NCI-H1092 treated with DMSO at 0.1 percent for 48 hours (cell line): ENCODE results near the gene P2RY6.
"Not testable (repeated sequence)": the region's sequence is repeated elsewhere in the genome, so short reads cannot be mapped to it uniquely, and the experiment has no call there.

ENCODE experiments used
- DNase-seq: peaks from one replicate; lab custom pipeline; 2025; lab: John Stamatoyannopoulos, UW

The P2RY6 gene

DNA sequence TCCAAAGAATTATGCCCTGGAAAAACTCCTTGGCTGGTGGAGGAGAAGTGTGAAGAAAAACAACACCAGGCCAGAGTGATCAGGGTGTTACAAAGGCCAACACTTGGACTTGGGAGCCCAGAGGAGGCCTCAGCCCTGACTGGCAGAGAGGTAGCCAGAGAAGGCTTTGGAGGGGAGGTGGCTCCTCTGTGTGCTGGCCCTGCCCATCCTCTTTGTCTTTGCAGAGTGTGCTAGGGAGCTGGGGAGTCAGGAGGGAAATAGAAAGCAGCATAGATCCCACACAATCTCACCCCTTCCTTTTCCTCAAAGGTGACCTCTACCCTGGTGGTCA lies 12.0 kb upstream of the P2RY6 start:
- DNase-seq: no peak

DNA sequence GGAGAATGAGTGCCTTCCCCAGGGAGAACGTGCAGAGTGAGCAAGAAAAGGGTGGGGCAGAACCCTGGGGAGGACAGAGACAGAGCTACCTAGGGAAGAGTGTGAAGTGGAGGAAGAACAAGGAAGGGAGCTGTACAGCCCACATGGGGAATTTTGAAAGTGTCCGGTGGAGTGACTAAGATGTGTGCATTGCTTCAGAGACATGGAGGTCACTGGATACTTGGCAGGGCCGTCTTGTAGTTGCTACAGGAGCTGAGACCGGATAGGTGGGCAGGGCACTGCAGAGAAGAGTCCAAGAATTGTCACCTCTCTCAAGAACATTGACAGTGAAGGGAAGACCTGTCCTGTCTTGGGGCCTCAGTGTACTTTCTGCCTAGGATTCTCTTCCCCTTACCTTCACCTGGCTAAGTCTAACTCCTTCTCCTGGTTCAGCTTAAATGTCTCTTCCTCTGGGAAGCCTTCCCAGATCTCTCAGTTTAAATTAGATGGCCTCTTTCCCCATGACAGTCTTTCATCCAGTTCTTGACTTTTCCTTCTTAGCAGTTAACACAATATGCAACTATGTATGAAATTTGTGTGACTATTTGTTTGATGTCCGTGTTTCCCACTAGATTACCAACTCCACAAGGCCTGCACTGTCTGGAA lies 9.2 kb upstream of the P2RY6 start:
- no peak for DNase-seq

DNA sequence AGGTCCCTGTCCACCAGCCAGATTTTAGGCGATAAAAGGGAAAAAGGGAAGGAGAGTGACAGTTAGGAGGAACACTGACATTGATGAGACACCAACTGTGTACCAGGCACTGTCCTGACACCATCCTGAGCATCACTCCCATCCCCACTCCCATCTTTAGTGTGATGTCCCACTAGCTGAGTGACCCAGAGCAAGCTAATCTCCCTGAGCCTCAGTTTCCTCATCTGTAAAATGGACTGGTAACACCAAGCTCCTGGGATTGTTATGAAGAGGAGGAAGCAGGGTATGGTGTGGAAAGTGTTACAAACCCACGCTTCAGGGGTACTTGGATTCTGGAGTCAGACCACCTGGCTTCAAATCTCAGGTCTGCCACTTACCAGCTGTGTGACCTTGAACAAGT lies 8.5 kb upstream of the P2RY6 start:
- no peak for DNase-seq

DNA sequence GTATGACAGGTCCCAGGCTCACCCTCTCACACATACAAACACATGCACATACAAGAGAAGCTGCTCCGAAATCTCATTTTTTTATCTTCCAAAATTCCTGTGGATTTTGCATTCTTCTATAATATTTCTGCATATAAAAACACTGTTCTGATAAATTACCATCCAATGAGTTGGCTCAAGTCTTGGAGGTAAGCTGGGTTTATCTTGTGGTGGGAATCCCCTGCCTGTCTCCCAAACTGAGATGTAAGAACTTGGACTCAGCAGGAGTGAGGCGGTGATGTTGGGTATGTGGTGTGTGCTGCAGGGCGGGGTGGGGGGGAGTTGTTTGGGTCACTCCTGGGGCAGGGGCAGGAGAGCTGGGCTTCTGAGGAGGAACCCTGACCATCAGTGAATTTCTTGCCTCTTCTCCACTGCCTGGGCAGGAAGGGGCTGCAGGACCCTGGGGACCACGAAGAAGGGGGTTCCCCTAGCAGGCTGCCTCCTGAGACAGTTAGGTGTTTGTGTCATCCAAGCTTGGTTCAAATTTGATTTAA lies 6.8 kb upstream of the P2RY6 start:
- no peak for DNase-seq

DNA sequence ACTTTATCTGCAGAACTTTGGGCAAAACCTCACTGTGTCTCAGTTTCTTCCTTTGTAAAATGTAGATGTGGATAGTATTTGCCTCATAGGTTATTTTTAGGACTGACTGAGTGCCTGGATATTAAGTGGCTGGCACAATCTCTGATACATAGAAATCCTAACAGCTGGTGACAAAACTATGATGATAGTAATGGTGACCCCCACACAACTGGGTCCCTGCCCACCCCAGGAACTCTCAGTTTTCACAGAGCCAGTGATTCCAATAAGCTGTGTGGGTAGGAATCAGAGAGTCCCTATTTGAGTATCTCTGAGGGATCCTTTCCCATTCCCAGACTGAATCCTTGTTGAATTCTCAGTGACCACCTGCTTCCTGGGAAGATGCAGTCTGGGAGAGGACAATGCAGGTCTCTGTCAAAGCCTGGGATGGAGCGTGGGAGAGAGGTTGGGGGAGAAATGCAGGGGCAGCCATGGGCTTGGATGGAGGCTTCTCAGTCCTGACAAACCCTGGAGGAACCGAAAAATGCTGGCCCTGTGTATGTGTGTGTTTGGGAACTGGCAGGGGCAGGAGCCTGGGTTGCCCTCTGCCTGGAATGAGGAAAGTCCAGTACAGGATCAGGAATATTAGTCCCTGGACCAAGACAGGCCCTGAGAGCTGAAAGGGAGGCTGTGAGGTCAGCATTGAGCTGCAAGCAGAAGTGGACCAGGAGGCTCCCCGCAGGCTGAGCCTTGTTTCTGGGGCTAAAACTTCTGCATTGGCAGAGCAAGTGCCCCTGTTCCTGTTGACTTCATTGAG lies 6.1 kb upstream of the P2RY6 start:
- DNase-seq: no peak

DNA sequence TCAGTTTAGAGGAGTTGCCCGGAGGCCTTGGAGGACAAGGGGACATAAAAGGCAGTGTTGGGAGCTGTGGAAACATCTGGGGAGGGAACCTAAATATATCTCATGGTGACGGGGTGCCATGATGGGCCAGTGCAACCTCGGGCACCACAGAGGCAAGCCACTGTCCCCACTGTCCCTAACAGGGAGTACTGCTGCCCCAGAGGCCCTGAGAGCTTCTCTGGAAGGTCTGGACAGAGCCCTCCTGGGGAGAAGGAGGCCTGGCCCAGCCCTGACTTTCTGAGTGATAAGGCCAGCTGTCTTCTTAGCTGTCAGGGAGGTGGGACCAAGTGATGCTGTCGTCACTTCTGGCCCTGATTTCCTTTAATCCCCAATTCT lies 5.5 kb upstream of the P2RY6 start:
- no peak for DNase-seq

DNA sequence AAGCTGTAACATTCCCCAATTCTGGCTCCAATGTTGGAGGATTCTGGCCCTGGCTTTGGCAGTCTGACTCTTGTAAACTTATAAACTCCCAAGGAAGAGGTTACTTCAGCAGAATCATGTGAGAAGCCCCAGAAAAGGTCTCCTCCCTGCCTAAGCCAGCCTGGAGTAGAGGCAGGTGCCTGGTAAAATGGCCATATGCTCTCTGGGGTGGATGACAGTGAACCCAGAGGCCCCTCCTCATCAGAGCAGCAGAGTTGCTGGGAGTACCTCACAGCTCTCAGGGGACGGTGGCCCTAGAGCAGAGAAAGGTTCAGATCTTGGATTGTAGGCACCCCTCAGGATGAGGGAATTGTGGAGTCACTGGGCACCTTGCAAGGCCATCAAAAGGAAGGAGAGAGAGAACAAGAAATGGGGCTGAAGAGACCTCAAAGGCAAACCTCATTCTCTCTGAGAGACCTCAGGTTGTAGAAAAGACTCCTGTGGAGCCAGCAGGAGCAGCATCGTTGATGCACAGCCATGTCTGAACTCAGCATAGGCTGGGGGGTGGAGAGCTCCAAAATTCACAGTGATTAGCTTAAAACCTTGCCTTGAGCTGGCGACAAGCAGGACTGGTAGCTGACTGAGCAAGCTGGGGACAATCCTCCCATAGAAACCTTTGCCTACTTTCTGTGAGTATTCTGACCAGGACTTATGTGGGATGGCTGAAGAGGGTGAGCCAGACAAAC lies 4.9 kb upstream of the P2RY6 start:
- DNase-seq: no peak

DNA sequence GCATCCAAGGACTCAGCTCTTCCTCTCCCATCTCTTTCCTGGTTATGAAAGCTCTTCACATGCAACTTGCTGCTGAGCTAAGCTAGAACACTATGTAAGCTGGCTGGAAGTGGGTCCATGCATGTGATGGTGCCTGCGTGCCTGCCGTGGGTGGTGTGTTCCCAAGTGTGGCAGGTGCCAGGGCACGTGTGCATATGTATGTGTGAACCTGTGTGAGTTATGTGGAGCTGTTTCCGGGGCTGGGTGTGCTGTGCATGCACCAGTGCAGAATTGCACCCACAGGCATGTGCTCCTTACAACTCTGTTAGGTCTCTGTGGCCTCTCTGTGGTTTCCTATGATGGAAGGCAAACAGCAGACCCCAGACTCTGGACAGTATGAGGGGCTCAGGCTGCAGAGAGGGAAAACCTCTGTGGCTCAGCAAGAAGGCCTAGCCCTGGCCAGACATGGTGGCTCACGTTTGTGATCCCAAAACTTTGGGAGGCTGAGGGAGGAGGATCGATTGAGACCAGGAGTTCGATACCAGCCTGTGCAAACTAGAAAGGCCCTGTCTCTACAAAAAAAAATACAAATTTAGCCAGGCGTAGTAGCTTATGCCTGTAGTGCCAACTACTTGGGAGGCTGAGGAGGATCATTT lies 4.1 kb upstream of the P2RY6 start:
- no peak for DNase-seq

DNA sequence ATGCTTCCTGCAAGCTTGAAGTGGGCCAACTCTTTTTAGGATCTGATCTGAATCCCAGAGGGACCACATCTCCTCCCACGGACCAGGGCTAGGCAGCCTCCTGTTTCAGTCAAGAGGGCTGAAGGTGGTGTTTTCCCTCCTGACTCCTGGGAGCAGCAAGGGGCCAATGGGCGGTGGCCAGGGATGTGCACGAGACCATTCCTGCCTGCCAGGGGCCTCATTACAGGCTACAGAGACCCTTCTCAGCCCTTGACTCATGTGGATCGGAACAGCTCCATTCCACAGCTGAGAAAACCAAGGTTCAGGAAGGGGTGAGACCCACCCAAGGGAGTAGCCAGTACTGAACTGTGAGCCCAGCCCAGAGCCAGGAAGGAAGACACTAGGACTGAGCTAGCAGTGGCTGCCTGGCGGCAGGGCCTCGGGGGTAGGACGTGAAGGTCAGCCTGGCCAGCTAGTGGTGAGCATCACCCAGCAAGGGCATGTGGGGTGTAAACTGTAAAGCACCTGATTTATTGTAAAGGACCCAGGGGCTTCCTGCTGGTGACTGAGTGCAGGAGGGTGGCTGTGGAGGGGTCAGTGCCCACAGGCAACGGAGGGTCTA lies 3.4 kb upstream of the P2RY6 start:
- no peak for DNase-seq

DNA sequence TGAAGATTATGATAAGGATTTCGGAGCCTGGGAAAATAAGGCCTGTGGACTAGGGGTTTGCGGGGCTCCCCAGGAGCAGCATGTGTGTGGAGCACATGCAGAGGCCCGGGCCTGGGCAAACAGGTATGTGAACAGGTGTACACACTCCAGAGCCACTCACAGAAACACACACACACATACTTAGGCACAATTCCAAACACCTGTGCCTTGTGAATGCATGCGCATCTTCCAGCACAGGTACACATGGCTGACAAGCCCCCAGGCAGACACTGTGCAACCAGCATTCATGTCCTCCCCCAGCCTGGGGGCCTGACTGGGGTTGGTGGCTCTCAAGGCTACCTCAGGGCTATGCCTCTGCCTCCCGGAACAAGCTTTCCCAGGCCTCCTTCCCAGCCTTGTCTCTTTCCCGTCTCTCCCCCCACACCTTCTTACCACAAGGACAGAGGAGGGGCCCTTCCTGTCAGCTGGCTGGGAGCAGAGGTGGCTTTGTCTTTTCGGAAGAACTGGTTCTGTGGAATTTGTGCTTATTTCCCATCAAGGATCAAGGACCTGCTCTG lies 2.6 kb upstream of the P2RY6 start:
- DNase-seq: no peak

DNA sequence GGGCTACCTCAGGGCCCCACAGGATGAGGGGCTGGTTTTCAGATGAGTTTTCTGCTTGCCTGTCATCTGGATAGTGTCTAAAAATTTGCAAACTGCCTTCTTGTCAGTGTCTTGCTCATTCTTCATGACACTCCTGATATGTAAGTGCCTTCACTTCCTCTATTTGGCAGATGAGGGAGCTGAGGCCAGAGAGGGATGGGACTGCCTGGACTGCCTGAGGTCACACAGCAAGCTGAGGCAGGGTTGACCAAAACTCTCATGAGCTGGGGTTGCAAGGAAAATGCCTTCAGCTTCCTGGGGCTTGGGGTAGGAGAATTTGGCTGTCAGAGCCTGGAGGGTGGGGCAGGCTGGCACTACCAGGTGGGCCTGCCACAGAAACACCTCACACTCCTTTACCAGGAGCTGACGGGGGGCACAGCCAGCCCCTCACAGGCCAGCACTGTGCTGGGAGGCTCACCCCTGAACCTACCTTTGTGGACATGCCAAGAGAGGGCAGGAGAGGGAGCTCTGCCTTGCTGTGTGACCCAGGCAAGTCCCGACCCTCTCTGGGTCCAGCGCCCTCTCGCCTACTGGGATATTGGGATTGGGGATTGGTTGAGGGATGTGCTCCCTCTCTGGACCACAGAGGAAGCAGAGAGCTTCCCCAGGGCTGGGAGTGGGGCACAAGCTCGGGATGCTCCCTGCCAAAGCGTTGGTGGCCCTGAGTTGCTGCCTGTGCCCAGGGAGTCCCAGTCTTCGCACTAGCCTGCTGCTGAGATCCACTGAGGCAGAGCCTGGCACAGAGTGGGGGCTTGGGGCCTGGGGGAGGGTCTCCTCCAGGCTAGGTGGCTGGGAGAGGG lies 1.9 kb upstream of the P2RY6 start:
- DNase-seq: no peak

DNA sequence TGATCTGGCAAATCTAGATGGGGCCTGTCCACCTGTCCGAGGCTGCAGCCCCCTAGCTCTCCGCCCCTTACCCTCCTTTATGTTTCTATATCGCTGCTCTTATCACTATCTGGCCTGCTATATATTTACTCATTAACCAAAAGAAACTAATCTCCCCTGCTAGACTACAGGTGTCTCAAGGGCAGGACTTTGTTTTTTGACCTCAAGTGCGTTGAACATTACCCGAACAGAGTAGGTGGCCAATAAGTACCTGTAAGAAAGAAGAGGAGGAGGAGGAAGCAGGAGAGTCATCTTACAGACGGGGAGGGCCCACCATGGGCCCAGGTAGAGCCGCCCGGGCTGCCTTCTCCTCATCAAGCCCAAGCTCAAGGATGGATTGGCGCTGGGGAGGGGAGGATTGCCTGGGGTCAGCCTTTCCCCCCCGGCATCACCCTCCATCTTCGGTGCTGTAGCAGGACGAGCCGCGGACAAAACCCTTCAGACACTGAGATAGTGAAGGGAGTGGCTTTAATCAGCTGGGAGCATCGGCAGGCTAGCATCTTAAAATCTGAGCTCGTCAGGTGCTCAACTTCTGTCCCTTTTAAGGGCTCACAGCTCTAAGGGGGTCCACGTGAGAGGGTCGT lies 1.2 kb upstream of the P2RY6 start:
- no peak for DNase-seq

DNA sequence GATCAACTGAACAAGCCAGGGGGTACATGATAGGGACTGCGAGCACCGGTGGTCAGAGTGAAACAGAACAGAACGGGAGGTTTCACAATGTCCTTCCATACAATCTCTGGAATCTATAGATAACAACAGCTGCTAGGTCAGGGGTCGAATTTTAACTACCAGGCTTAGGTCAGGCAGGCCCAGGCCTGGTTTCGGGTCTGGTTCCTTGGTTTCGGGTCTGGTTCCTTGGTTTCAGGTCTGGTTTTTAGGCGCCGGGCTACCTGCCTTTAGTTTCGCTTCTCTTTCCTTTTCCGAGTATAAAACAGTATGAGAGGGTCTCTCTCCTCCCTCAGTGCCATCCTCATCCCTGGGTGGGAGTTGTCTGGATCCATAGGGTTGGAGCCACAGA lies 666 bp upstream of the P2RY6 start:
- DNase-seq: not testable (repeated sequence)

DNA sequence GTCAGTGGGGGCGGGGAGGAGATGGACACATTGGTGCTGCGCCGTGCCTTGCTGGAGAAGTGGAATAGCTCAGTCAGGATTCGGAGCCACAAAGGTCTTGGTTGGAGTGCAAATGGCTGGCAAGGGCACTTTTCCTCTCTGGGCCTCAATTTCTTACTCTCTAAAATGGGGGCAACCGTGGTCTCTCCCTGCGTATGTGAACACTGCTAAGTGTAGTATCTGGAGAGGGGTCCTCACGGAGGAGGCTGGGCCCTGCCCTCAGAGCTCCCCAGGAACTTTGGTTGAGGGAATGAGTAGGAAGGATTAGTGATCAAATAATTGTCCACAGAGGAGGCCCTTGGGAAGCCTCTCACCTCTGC lies 521 bp downstream of the P2RY6 start:
- no peak for DNase-seq

DNA sequence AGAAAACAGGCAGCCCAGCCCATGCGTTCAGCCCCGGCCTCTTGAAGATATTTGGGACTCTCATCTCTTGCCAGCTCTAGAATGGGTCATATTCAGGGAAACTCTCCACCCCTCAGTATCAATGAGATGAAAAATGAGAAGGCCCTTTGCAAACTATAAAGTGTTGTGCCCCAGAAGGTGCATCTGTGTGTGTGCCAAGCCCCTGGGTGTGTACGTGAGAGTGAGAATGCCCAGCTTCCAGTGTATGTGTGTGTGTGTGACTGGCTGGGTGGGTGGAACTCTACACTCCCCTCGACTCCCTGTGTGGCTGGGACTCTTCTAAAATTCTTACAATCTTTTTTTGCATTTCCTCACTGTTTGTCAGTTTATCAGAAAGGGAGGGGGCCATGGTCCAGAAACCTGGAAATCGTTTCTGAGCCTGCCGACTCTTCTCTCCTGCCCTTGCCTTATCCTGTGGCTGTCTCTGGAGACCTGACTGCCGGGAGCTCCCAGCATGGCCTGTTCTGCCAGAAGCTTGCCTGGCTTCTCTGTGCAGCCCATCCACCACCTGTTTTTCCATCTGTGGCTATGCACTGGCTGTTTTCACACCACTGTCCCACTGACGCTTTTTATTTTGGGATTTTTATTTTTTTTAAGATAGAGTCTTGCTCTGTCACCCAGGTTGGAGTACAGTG lies 1.2 kb downstream of the P2RY6 start:
- DNase-seq: no peak

DNA sequence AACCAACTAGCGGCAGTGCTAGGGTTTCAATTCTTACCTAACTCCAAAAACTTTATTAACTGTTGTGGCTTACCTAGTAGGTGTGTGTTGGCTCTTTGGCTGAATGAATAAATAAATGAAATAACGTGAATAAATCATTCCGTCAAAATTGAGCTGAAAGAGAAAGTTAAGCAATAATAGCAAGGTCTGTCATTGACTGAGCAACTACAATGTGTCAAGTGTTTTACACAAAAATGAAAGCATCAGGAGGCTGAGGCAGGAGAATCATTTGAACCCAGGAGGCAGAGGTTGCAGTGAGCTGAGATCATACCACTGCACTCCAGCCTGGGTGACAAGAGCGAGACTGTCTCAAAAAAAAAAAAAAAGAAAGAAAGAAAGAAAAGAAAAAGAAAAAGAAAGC lies 2.1 kb downstream of the P2RY6 start:
- not testable (repeated sequence) for DNase-seq

DNA sequence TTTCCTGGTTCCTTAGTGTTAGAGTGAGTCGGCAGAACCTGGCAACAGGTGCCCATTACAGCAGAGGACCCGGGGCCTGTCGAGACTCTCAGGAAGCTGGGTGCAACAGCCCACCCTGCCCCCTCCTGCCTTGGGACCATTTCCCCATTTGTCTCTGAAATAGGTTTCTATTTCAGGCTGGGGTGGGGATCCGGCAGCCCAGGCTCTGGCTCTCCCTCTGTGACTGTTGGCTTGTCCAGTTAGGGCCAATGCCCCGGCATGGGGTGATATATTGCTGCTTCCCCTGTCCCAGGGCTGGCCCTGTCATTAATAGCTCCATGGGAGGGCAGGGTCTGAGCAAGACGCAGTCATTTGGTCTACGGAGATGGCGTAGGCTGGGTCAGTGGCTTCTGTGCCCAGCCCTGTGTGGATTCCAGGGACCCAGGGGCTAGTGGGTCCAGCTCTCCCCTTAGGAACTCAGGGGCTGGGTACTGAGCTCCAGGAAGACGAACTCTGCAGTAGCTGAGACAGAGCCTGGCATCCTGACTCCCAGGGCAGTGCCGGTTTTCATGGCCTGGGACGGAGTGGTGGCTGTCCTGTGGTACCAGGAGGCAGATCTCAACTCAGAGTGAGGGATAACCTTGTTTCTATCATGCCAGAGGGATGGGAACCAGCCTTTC lies 2.7 kb downstream of the P2RY6 start:
- DNase-seq: no peak

DNA sequence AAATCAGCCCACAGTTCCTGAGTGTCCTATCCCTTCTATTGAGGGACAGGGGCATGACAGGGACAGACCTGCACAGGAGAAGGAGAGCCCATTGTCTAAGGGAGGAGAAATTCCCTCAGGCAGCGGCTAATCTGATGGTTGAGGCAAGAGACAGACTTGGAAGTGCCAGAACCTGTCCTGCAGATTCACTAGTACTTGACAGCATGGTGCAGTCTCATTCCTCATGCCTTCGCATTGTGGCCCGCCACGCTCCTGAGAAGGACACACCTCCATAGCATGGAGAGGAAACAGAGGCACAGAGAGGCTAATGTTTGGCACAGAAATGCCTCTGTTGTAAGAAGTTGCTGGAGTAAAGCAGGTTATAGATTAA lies 3.2 kb downstream of the P2RY6 start:
- DNase-seq: no peak

DNA sequence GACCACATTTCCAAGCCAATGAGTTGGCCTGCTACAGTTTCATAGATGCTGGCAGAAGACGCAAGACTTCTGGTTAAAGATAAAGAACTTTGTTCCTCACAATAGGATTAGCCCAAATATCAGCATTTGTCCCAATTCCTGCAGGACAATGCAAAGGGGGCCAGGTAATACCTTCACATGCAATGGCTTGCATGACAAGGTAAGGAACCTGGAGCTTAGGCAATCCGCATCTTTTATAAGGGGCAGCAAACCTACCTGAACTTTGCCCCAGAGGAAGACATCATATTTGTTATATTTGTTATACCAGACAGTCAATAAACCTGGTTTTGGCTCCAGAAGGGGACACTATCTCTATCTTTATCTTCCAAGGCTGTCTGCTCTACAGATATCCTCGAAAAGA lies 5.3 kb downstream of the P2RY6 start:
- DNase-seq: no peak

DNA sequence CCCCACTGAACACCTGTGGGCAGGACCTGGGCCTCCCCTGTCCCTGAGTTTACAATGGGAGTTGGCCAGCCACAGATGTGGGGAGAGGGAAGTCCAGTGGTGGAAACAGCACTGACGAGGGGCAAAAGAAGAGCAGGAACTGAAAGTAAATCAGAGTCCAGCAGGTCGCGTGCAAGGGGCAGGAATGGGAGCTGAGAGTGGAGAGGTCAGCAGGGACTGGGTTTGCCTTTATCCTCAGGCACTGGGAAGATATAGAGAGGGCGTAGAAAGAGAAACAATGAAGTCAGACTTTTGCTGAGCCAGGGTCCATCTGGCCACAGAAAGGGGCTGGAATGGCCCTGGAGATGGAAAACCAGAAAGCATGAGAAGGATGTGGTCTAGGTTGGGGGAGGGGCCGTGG lies 8.5 kb downstream of the P2RY6 start:
- DNase-seq: no peak
